K562 (cell line): ENCODE measurements around the gene TYW1. TPM values are rescaled to one million over a fixed set of nuclear protein-coding genes. Genes with fewer than 3 reads are reported as not detected.

Experiments
- ATAC-seq: fragments of 200-7000 bp; cut with Tn5 transposase; 3 replicates; pipeline ENCODE4 v1.9.1; 2020; ENCODE audit warnings: moderate library complexity
- BruUV-seq: library from RNA; stranded (reverse); fragments of 400-500 nt; replicated peaks from 2 replicates; lab custom pipeline; 2021; lab: Mats Ljungman, UMichigan
- CTCF ChIA-PET: fragments of 300-600 bp; formaldehyde crosslinking; extraction: SDS; loops from one replicate; lab custom pipeline; 2021; ENCODE audit warnings: low intra/inter-chr PET ratio; lab: Yijun Ruan, JAX
- POLR2A ChIA-PET: fragments of 300-600, 350-650 bp; sonication (Branson Sonifier 250); formaldehyde crosslinking; extraction: SDS; loops from one replicate; lab custom pipeline; 2021; ENCODE audit warnings: antibody characterized with exemption, inconsistent platforms; lab: Yijun Ruan, JAX
- DNase-seq, 4 experiments: peaks; one replicate each; pipeline versions ENCODE4 v3.0.0 to v3.0.0-alpha.2; 2011 to 2018; ENCODE audit warnings: low spot score in 3 of 4, mixed read lengths in 3 of 4; ENCODE audit errors: extremely low read depth in 1 of 4
- FAIRE-seq: peaks from 2 replicates; lab custom pipeline; 2011; peaks lifted over from hg19 to GRCh38; lab: Jason Lieb, UNC
- H2AFZ ChIP-seq: 2 replicates; pipeline ENCODE4 v1.6.0; 2011; ENCODE audit warnings: low read depth, low read length, control low read depth, inconsistent platforms
- H3K27ac ChIP-seq: fragments of 200-600 bp; 3 replicates; pipeline ENCODE4 v1.8.0; 2011; ENCODE audit warnings: low read depth, mild to moderate bottlenecking, control low read depth, inconsistent platforms, low read length, moderate library complexity, mixed read lengths; ENCODE audit errors: extremely low read depth
- H3K27me3 ChIP-seq, 2 experiments: fragments of 300-600 bp in 1 of 2; 2 replicates in 1 of 2; 3 replicates in 1 of 2; pipeline versions ENCODE4 v1.6.0 to v1.8.0; 2011; ENCODE audit warnings: inconsistent platforms in 2 of 2, low read length in 2 of 2, mild to moderate bottlenecking in 1 of 2, mixed read lengths in 1 of 2, moderate library complexity in 1 of 2; ENCODE audit not compliant: control insufficient read depth in 2 of 2, insufficient read depth in 2 of 2
- H3K36me3 ChIP-seq: fragments of 300-600 bp; 3 replicates; pipeline ENCODE4 v1.8.0; 2011; ENCODE audit warnings: mild to moderate bottlenecking, low read length, inconsistent platforms; ENCODE audit not compliant: control insufficient read depth, insufficient read depth
- H3K4me1 ChIP-seq, 2 experiments: fragments of 200-600 bp in 1 of 2; replicated peaks in 1 of 2; 2 replicates in 1 of 2; 3 replicates in 1 of 2; pipeline versions ENCODE4 v1.5.1 to v1.8.0; 2011; ENCODE audit warnings: inconsistent platforms in 2 of 2, low read length in 2 of 2, mild to moderate bottlenecking in 1 of 2, mixed read lengths in 1 of 2, moderate library complexity in 1 of 2; ENCODE audit not compliant: control insufficient read depth in 2 of 2, insufficient read depth in 2 of 2
- H3K4me2 ChIP-seq: 2 replicates; pipeline ENCODE4 v1.6.1; 2011; ENCODE audit warnings: low read length, control low read depth, inconsistent platforms, mixed read lengths; ENCODE audit not compliant: insufficient read depth
- H3K4me3 ChIP-seq: fragments of 200-600 bp; sonication (generic), shearing (Covaris generic); 2 replicates; pipeline ENCODE4 v1.5.1; 2016; ENCODE audit warnings: control low read depth, inconsistent platforms
- H3K79me2 ChIP-seq: fragments of 200-600 bp; 3 replicates; pipeline ENCODE4 v1.8.0; 2011; ENCODE audit warnings: low read length, inconsistent platforms; ENCODE audit not compliant: control insufficient read depth, insufficient read depth
- H3K9ac ChIP-seq, 2 experiments: 2 replicates each; pipeline versions ENCODE4 v1.6.0 to v1.6.1; 2011; ENCODE audit warnings: low read depth in 2 of 2, low read length in 2 of 2, control low read depth in 1 of 2, inconsistent platforms in 1 of 2, mild to moderate bottlenecking in 1 of 2, mixed read lengths in 1 of 2; ENCODE audit not compliant: insufficient read depth in 1 of 2
- H3K9me1 ChIP-seq: one replicate; pipeline ENCODE4 v1.6.0; 2011; ENCODE audit warnings: inconsistent platforms, mild to moderate bottlenecking, low read length, moderate library complexity; ENCODE audit not compliant: control insufficient read depth, insufficient read depth
- H3K9me3 ChIP-seq: replicated peaks from 2 replicates; pipeline ENCODE4 v1.5.1; 2011; ENCODE audit warnings: low read depth, low read length, inconsistent platforms; ENCODE audit not compliant: control insufficient read depth, insufficient read depth
- H4K20me1 ChIP-seq: replicated peaks from 2 replicates; pipeline ENCODE4 v1.6.1; 2011; ENCODE audit warnings: low read length, inconsistent platforms, mixed read lengths; ENCODE audit not compliant: control insufficient read depth, insufficient read depth
- ARID2 ChIP-seq: fragments of 450-650 bp; IDR thresholded peaks from 2 replicates; pipeline ENCODE4 v1.6.1; 2017; ENCODE audit warnings: antibody characterized with exemption, mild to moderate bottlenecking
- ATF7 ChIP-seq: fragments of 450-650 bp; IDR thresholded peaks from 2 replicates; pipeline ENCODE4 v1.7.1; 2014; ENCODE audit warnings: mild to moderate bottlenecking, moderate library complexity
- HNRNPH1 ChIP-seq: fragments of 200-400 bp; formaldehyde crosslinking; optimal IDR thresholded peaks from 2 replicates; pipeline ENCODE3; 2017; ENCODE audit warnings: low read depth, mild to moderate bottlenecking, low read length, moderate library complexity
- MEF2A ChIP-seq: IDR thresholded peaks from 2 replicates; pipeline ENCODE4 v1.6.1; 2011; ENCODE audit warnings: low read depth, mild to moderate bottlenecking, low read length, moderate library complexity; ENCODE audit not compliant: control insufficient read depth
- NFIC ChIP-seq: fragments of 450-650 bp; IDR thresholded peaks from 2 replicates; pipeline ENCODE4 v1.6.1; 2017; ENCODE audit warnings: mild to moderate bottlenecking, inconsistent platforms
- RBBP5 ChIP-seq: fragments of 200-600 bp; sonication (generic); IDR thresholded peaks from 2 replicates; pipeline ENCODE4 v1.6.1; 2012; ENCODE audit warnings: borderline replicate concordance, mild to moderate bottlenecking, low read length, control low read depth, inconsistent platforms; ENCODE audit not compliant: insufficient read depth, poor library complexity, severe bottlenecking
- TBL1XR1 ChIP-seq, 2 experiments: IDR thresholded peaks; 2 replicates each; pipeline ENCODE4 v1.6.1; 2012; ENCODE audit warnings: improper control_type of control experiment in 2 of 2, low read length in 2 of 2, mild to moderate bottlenecking in 1 of 2
- ZFX ChIP-seq: sonication (generic); formaldehyde crosslinking; IDR thresholded peaks from 2 replicates; pipeline ENCODE4 v1.8.0; 2022; ENCODE audit warnings: mild to moderate bottlenecking, missing genetic modification reagents, moderate library complexity
- ZNF212 ChIP-seq: fragments of 450-650 bp; formaldehyde crosslinking; IDR thresholded peaks from 2 replicates; pipeline ENCODE4 v1.4.0; 2020; ENCODE audit warnings: mild to moderate bottlenecking
- ZNF717 ChIP-seq: fragments of 250-450 bp; sonication (Bioruptor Pico); IDR thresholded peaks from 2 replicates; pipeline ENCODE4 v1.5.0; 2021
- WGBS: fragments of 100-300 bp; shearing (Covaris generic); methylation state at CpG from one replicate; pipeline ENCODE4 v1.1.6; 2016; ENCODE audit warnings: low coverage, mixed read lengths; ENCODE audit not compliant: insufficient coverage; ENCODE audit errors: missing lambda C conversion rate; 5-methylcytosine and 5-hydroxymethylcytosine counted together
- in situ Hi-C: fragments of 300-500 bp; cut with MboI; formaldehyde crosslinking; loops from 4 replicates; pipeline ENCODE4 v1.15.0; 2018; ENCODE audit warnings: inconsistent platforms, mixed read lengths
- intact Hi-C: fragments of 100-400 bp; cut with micrococcal nuclease; formaldehyde crosslinking; loops from 2 replicates; pipeline ENCODE4 v1.14.2; 2022
- polyA plus RNA-seq, 8 experiments: library from polyadenylated mRNA; depleted of rRNA in 4 of 8; stranded (reverse) in 5 of 8; unstranded in 3 of 8; fragments of >200 nt; fragmentation: Nextera tagmentation in 2 of 8; fragmentation: Illumina TruSeq in 1 of 8; extraction: Ambion mirVana in 2 of 8; extraction: Trizol in 1 of 8; gene quantifications; 2 replicates each; pipeline versions ENCODE4 v1.2.1 to v1.2.3, GENCODE V29; 2011 to 2014; ENCODE audit warnings: inconsistent platforms in 1 of 8, missing spikeins in 1 of 8
- total RNA-seq, 7 experiments: library from RNA; depleted of rRNA in 6 of 7; stranded (reverse); fragments of >200 nt in 6 of 7; fragmentation: Illumina TruSeq in 2 of 7; extraction: Trizol in 2 of 7; gene quantifications; 2 replicates each; pipeline versions ENCODE4 v1.2.1 to v1.2.3, GENCODE V29; 2011 to 2021; ENCODE audit warnings: low replicate concordance in 1 of 7
- TF ChIP-seq, protein P1 (sequence below): fragments of 250-450 bp; sonication (Bioruptor Pico); IDR thresholded peaks from 2 replicates; pipeline ENCODE4 v1.6.1; 2021; ENCODE audit warnings: mild to moderate bottlenecking
- TF ChIP-seq, protein P2 (sequence below): fragments of 250-450 bp; sonication (Bioruptor Pico); IDR thresholded peaks from 2 replicates; pipeline ENCODE4 v1.8.0; 2022; ENCODE audit warnings: moderate library complexity, mild to moderate bottlenecking, inconsistent platforms
- TF ChIP-seq, protein P3 (sequence below): fragments of 250-450 bp; sonication (Bioruptor Pico); IDR thresholded peaks from 2 replicates; pipeline ENCODE4 v1.5.0; 2020; ENCODE audit warnings: mild to moderate bottlenecking

The TYW1 gene
- total and polyA plus RNA-seq, 9 of the 15 experiments (the other 6 are each of a cell fraction or from before 2014, with no cell fraction given): 17.4 to 32.0 (median 26.2) TPM

- CTCF ChIA-PET: no interaction called here
- BruUV-seq: no TSS peak
- no peaks in the 10 kb centered on the region for H3K9me1 ChIP-seq
- no peaks in the 10 kb centered on the region for H3K9me3 ChIP-seq
- ATAC-seq (peak; percentile 90), DNase-seq (peak in 1 of 4 experiments; percentile 25), FAIRE-seq (no peak)
- H3K27ac ChIP-seq: no peak overlapping the region
- no peaks in the 10 kb centered on the region for H3K27me3 ChIP-seq
- no peaks in the 10 kb centered on the region; a peak in 1 of 5 replicates for H3K4me1 ChIP-seq
- no peak overlapping the region for H3K4me3 ChIP-seq
- H3K4me2 ChIP-seq: no peak overlapping the region
- in situ Hi-C loops: no loop called here
- 62% methylated on average over 1 of the region's 2 CpGs for WGBS
- intact Hi-C loops: loop anchor here (10.0 kb wide), 2 partner anchors 452 to 972 kb away; no protein-coding TSS in a partner anchor
- POLR2A ChIA-PET: interaction anchor here (1.4 kb wide), 1 partner anchor 13 kb away, joined by 6 read pairs; no protein-coding TSS in a partner anchor
- no peak overlapping the region for H2AFZ ChIP-seq
- H3K9ac ChIP-seq: no peak overlapping the region
- H3K36me3 ChIP-seq: peaks cover 65% of the 10 kb centered on the region
- no peak for TF ChIP-seq ZNF212 (CRISPR knock-in tag)
- TF ChIP-seq TBL1XR1 (IDR thresholded peaks at IDR 0.05; ENCODE audit: low read length in 2 of 2): no peak
- peak; percentile 34; the same call in 1 of the 2 replicates for TF ChIP-seq NFIC
- peaks cover 14% of the 10 kb centered on the region; the same call in 2 of the 3 replicates for H3K79me2 ChIP-seq
- H4K20me1 ChIP-seq: no peaks in the 10 kb centered on the region
Measured at GRCh38 chr7:67006965-67007364, 10.3 kb downstream of the TYW1 start.

DNA sequence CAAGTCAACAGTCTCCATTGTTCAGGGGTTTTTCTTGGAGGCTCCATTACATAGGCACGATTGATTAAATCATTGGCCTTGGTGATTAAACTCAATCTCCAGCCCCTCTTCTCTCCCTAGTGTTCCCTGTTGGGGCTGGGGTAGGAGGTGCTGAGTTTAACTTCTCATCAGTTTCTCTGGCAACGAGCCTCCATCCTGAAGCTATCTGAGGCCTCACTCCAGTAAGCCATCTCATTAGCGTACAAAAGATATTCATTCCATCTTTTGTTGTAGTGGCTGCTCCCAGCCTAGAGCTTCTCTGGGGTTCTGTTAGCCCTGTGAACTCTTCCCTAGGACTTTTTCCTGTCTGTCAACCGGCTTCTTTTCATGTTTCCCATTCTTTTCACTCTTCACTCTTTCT, 11.6 kb downstream of the TYW1 start:
- Histone ChIP-seq H3K4me2 (no peak overlapping the region), H3K9ac (no peak overlapping the region), H2AFZ (no peak overlapping the region), H4K20me1 (no peaks in the 10 kb centered on the region), H3K9me1 (no peaks in the 10 kb centered on the region), H3K36me3 (peaks cover 68% of the 10 kb centered on the region), H3K79me2 (peaks cover 10% of the 10 kb centered on the region; the same call in 2 of the 3 replicates), H3K27me3 (no peaks in the 10 kb centered on the region), H3K4me3 (no peak overlapping the region), H3K27ac (no peak overlapping the region), H3K4me1 (no peaks in the 10 kb centered on the region; a peak in 1 of 5 replicates), H3K9me3 (no peaks in the 10 kb centered on the region)
- in situ Hi-C loops: no loop called here
- intact Hi-C loops: loop anchor here (10.0 kb wide), 2 partner anchors 453 to 973 kb away; no protein-coding TSS in a partner anchor
- CTCF ChIA-PET: no interaction called here
- BruUV-seq: no TSS peak
- DNase-seq: no peak
- POLR2A ChIA-PET: no interaction called here
- 81% methylated on average over 4 of the region's 4 CpGs for WGBS
- TF ChIP-seq RBBP5 (no peak), ZFX (CRISPR knock-in tag) (no peak), MEF2A (no peak), ARID2 (no peak), HNRNPH1 (no peak), ATF7 (no peak), ZNF717 (no peak)
- TF ChIP-seq, protein P1, sequence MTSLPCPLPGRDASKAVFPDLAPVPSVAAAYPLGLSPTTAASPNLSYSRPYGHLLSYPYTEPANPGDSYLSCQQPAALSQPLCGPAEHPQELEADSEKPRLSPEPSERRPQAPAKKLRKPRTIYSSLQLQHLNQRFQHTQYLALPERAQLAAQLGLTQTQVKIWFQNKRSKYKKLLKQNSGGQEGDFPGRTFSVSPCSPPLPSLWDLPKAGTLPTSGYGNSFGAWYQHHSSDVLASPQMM (CRISPR knock-in tag): no peak
- TF ChIP-seq, protein P2, sequence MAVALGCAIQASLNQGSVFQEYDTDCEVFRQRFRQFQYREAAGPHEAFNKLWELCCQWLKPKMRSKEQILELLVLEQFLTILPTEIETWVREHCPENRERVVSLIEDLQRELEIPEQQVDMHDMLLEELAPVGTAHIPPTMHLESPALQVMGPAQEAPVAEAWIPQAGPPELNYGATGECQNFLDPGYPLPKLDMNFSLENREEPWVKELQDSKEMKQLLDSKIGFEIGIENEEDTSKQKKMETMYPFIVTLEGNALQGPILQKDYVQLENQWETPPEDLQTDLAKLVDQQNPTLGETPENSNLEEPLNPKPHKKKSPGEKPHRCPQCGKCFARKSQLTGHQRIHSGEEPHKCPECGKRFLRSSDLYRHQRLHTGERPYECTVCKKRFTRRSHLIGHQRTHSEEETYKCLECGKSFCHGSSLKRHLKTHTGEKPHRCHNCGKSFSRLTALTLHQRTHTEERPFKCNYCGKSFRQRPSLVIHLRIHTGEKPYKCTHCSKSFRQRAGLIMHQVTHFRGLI (CRISPR knock-in tag): no peak
- TF ChIP-seq, protein P3, sequence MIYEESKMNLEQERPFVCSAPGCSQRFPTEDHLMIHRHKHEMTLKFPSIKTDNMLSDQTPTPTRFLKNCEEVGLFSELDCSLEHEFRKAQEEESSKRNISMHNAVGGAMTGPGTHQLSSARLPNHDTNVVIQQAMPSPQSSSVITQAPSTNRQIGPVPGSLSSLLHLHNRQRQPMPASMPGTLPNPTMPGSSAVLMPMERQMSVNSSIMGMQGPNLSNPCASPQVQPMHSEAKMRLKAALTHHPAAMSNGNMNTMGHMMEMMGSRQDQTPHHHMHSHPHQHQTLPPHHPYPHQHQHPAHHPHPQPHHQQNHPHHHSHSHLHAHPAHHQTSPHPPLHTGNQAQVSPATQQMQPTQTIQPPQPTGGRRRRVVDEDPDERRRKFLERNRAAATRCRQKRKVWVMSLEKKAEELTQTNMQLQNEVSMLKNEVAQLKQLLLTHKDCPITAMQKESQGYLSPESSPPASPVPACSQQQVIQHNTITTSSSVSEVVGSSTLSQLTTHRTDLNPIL: no peak
- no peak for FAIRE-seq
- no peak for ATAC-seq
